ENCODE results near the gene SLC35A3. TPM values are rescaled to one million over a fixed set of nuclear protein-coding genes. Genes with fewer than 3 reads are reported as not detected.
A peak's percentile ranks its signal among the peaks of the same experiment; 100 is the strongest.

SLC35A3 gene
- polyA plus RNA-seq, 1 donor (not counting 4 experiments of a cell fraction or from before 2014, with no cell fraction given) = 25.9 TPM

DNA sequence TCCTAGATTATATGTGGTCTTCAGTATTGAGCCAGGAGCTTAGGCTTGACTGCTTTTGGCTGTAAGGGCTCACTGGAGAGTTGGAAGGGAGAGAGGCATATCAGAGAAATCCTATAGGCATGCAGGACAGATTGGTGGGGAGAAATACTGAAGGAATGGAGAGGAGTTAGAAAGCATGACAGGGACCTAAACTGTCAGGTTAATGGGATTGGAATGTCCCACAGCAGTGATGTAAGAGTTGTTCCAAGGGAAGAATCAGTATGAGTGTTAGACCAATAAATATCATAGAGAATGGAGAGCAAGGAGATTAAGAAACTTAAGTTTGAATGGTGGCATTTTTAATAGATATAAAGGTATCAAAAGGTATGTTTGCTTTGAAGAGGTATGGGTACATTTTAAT, 39.7 kb downstream of the SLC35A3 start:
- H3K9me3 ChIP-seq (ENCODE audit: control insufficient read depth, low read depth, low read length) = no peaks in the 10 kb centered on the region
- H2AFZ ChIP-seq (ENCODE audit: control insufficient read depth, low read length) = no peak overlapping the region
- no peaks in the 10 kb centered on the region for H3K27me3 ChIP-seq (ENCODE audit: control insufficient read depth, extremely low read depth, insufficient read depth, low read length)
- H3K4me1 ChIP-seq (ENCODE audit: control insufficient read depth, extremely low read depth, insufficient read depth, low read length) = no peaks in the 10 kb centered on the region
- H3K9me1 ChIP-seq (ENCODE audit: control insufficient read depth, extremely low read depth, insufficient read depth, low read length) = no peaks in the 10 kb centered on the region
- dilution Hi-C loops (cut with MboI; ENCODE audit: extremely low pct_ligation_motif_present, low sequenced_read_pairs) = no loop called here
- no peak overlapping the region for H3K4me2 ChIP-seq (ENCODE audit: control insufficient read depth, extremely low read depth, insufficient read depth, low read depth, low read length)
- TF ChIP-seq CTCF (optimal IDR thresholded peaks at IDR 0.05 in 1 of 3, IDR thresholded peaks at IDR 0.05 in 1 of 3, conservative IDR thresholded peaks at IDR 0.05 in 1 of 3; ENCODE audit: extremely low read depth in 1 of 3, insufficient read depth in 2 of 3, low read length in 3 of 3) (no peak), EZH2 (IDR thresholded peaks at IDR 0.05; ENCODE audit: low read length) (no peak)
- no peaks in the 10 kb centered on the region for H4K20me1 ChIP-seq (ENCODE audit: control insufficient read depth, extremely low read depth, insufficient read depth, low read length)
- H3K79me2 ChIP-seq (ENCODE audit: control insufficient read depth, insufficient read depth, low read length) = peaks cover 13% of the 10 kb centered on the region
- no peak for DNase-seq (ENCODE audit: low read depth, low spot score)
- no peak overlapping the region for H3K4me3 ChIP-seq (ENCODE audit: control insufficient read depth in 2 of 3, extremely low read depth in 1 of 3, insufficient read depth in 2 of 3, low read depth in 1 of 3, low read length in 3 of 3)
- H3K9ac ChIP-seq (ENCODE audit: control insufficient read depth, extremely low read depth, insufficient read depth, low read length) = no peak overlapping the region
- FAIRE-seq = peak; percentile 43
- no peak overlapping the region for H3K27ac ChIP-seq (ENCODE audit: control insufficient read depth, insufficient read depth, low read length)
- H3K36me3 ChIP-seq (ENCODE audit: control insufficient read depth in 2 of 2, extremely low read depth in 1 of 2, insufficient read depth in 2 of 2, low read length in 2 of 2) = peaks cover 0 to 2% of the 10 kb centered on the region in 2 experiments

DNA sequence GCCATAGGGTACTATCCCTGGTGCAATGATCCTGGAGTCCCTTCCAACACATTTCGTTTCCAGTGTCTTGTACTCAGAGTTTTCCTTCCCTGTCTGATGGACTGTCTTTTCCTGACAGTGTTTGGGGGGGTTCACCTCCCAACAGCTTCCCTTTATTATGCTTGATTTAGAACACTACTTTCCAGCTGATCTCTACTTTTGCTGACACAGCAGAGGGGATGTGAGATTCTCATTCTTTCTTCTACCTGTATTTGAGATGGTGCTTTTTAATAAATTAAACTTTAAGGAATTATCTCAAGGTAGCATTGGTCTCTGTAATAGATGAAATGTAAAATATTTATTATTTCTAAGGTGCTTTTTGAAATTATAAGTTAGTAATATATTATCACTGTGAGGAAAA, 41.0 kb downstream of the SLC35A3 start:
- dilution Hi-C loops (cut with MboI; ENCODE audit: extremely low pct_ligation_motif_present, low sequenced_read_pairs) = no loop called here
- H3K4me1 ChIP-seq (ENCODE audit: control insufficient read depth, extremely low read depth, insufficient read depth, low read length) = no peaks in the 10 kb centered on the region
- no peaks in the 10 kb centered on the region for H3K27me3 ChIP-seq (ENCODE audit: control insufficient read depth, extremely low read depth, insufficient read depth, low read length)
- H4K20me1 ChIP-seq (ENCODE audit: control insufficient read depth, extremely low read depth, insufficient read depth, low read length) = no peaks in the 10 kb centered on the region
- no peaks in the 10 kb centered on the region for H3K9me1 ChIP-seq (ENCODE audit: control insufficient read depth, extremely low read depth, insufficient read depth, low read length)
- no peaks in the 10 kb centered on the region for H3K9me3 ChIP-seq (ENCODE audit: control insufficient read depth, low read depth, low read length)
- no peak overlapping the region for H3K4me3 ChIP-seq (ENCODE audit: control insufficient read depth in 2 of 3, extremely low read depth in 1 of 3, insufficient read depth in 2 of 3, low read depth in 1 of 3, low read length in 3 of 3)
- TF ChIP-seq CTCF (optimal IDR thresholded peaks at IDR 0.05 in 1 of 3, IDR thresholded peaks at IDR 0.05 in 1 of 3, conservative IDR thresholded peaks at IDR 0.05 in 1 of 3; ENCODE audit: extremely low read depth in 1 of 3, insufficient read depth in 2 of 3, low read length in 3 of 3) = no peak
- TF ChIP-seq EZH2 (IDR thresholded peaks at IDR 0.05; ENCODE audit: low read length) = no peak
- no peak for DNase-seq (ENCODE audit: low read depth, low spot score)
- H2AFZ ChIP-seq (ENCODE audit: control insufficient read depth, low read length) = no peak overlapping the region
- FAIRE-seq = no peak
- peaks cover 0 to 2% of the 10 kb centered on the region in 2 experiments for H3K36me3 ChIP-seq (ENCODE audit: control insufficient read depth in 2 of 2, extremely low read depth in 1 of 2, insufficient read depth in 2 of 2, low read length in 2 of 2)
- no peak overlapping the region for H3K4me2 ChIP-seq (ENCODE audit: control insufficient read depth, extremely low read depth, insufficient read depth, low read depth, low read length)
- no peak overlapping the region for H3K9ac ChIP-seq (ENCODE audit: control insufficient read depth, extremely low read depth, insufficient read depth, low read length)
- no peak overlapping the region for H3K27ac ChIP-seq (ENCODE audit: control insufficient read depth, insufficient read depth, low read length)
- H3K79me2 ChIP-seq (ENCODE audit: control insufficient read depth, insufficient read depth, low read length) = peaks cover 6% of the 10 kb centered on the region

Data from keratinocyte (primary cell).